Activated naive CD8-positive, alpha-beta T cell treated with anti-CD3 and anti-CD28 coated beads, Interleukin-2, amount 10 ng/mL, durations not matched to agents 7 days and 5 days (primary cell): Measurements from ENCODE around the gene HSPBP1. TPM values are rescaled to one million over a fixed set of nuclear protein-coding genes. Genes with fewer than 3 reads are reported as not detected.

Source experiments
- ATAC-seq: fragments of 150-1000 bp; cut with Tn5 transposase; one replicate; pipeline ENCODE4 v1.10.0; 2021; ENCODE audit warnings: low read depth, moderate library complexity
- POLR2A ChIA-PET: fragments of 350-600 bp; sonication (Branson Sonifier 250); formaldehyde crosslinking; loops from one replicate; lab custom pipeline; 2021; ENCODE audit warnings: antibody characterized with exemption; lab: Charles Lee
- DNase-seq: peaks from one replicate; pipeline ENCODE4 v3.0.0; 2021
- H3K27ac Mint-ChIP-seq: one replicate; pipeline ENCODE4 v1.8.0; 2022; ENCODE audit warnings: mild to moderate bottlenecking, mixed read lengths
- H3K27me3 Mint-ChIP-seq: one replicate; pipeline ENCODE4 v1.8.0; 2022; ENCODE audit warnings: mild to moderate bottlenecking, moderate library complexity, mixed read lengths
- H3K36me3 Mint-ChIP-seq: one replicate; pipeline ENCODE4 v1.8.0; 2021; ENCODE audit warnings: mild to moderate bottlenecking, mixed read lengths
- H3K4me1 Mint-ChIP-seq: one replicate; pipeline ENCODE4 v1.8.0; 2021; ENCODE audit warnings: mixed read lengths
- H3K4me3 Mint-ChIP-seq: one replicate; pipeline ENCODE4 v1.8.0; 2022; ENCODE audit warnings: mild to moderate bottlenecking, moderate library complexity, mixed read lengths
- H3K9me3 Mint-ChIP-seq: one replicate; pipeline ENCODE4 v1.8.0; 2021; ENCODE audit warnings: mixed read lengths
- microRNA-seq: library from miRNA; unstranded; fragments of <30 nt; microRNA quantifications from one replicate; pipeline ENCODE4 v1.2.0, GENCODE V29; 2022
- total RNA-seq, 2 experiments: library from RNA; stranded (reverse); gene quantifications; one replicate each; pipeline ENCODE4 v1.2.3, GENCODE V29; 2021

HSPBP1 gene
- total RNA-seq, 2 experiments from 2014 or later: 19.5 to 20.3 TPM

GRCh38 chr19:55216461-55217198 is 63.3 kb downstream of the HSPBP1 start:
- Mint-ChIP-seq H3K27me3 (peaks cover 10% of the 10 kb centered on the region), H3K27ac (no peak overlapping the region), H3K4me1 (peaks cover 9% of the 10 kb centered on the region), H3K9me3 (peaks cover 9% of the 10 kb centered on the region), H3K36me3 (peaks cover 19% of the 10 kb centered on the region), H3K4me3 (peak overlapping the region; percentile 56)
- POLR2A ChIA-PET: no interaction called here
- peak; percentile 54 for ATAC-seq
- DNase-seq: peak; percentile 79

GRCh38 chr19:55213547-55213946 is 66.4 kb downstream of the HSPBP1 start:
- Mint-ChIP-seq H3K4me1 (peaks cover 9% of the 10 kb centered on the region), H3K27ac (no peak overlapping the region), H3K36me3 (peaks cover 3% of the 10 kb centered on the region), H3K9me3 (peaks cover 9% of the 10 kb centered on the region), H3K27me3 (peaks cover 20% of the 10 kb centered on the region), H3K4me3 (no peak overlapping the region)
- POLR2A ChIA-PET: no interaction called here
- ATAC-seq (no peak), DNase-seq (no peak)

DNA sequence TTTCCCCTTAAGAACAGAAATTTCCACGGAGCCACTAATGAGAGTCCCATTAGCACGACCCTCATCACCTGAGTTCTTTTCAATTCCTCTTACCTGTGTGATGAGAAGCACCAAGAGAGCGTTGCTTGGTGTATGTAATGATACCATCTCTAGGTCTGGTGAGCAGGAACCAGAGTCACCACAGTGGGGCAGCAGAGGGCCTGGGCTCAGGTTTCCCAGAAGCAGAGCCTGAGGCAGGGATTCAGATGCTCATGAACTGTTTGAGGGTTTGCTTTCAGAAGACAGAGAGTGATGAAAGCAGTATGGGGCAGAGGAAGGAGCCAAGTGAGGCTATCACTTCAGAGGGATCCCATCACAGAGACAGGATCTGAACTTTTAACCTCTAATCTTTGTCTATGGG is 67.5 kb downstream of the HSPBP1 start:
- peaks cover 9% of the 10 kb centered on the region for H3K4me1 Mint-ChIP-seq
- H3K36me3 Mint-ChIP-seq: peaks cover 3% of the 10 kb centered on the region
- H3K27me3 Mint-ChIP-seq: peaks cover 20% of the 10 kb centered on the region
- DNase-seq (no peak), ATAC-seq (no peak)
- no peak overlapping the region for H3K4me3 Mint-ChIP-seq
- no peak overlapping the region for H3K27ac Mint-ChIP-seq
- peaks cover 9% of the 10 kb centered on the region for H3K9me3 Mint-ChIP-seq
- POLR2A ChIA-PET: no interaction called here

Small RNAs within 50 kb of the gene (microRNA-seq; reads per million reads assigned to microRNA genes)
- 4.2 reads per million for gene MIR6802
- gene MIR6803: 11.9 reads per million, percentile 17 among the genes with 10 or more reads in this experiment
- not detected for gene MIR6804

Other genes starting within 250 kb of the HSPBP1 start
- under 1 TPM in 1 of 2 experiments, not detected in 1; 0.25 TPM for gene GP6, start 241.8 kb downstream of the HSPBP1 start, total RNA-seq
- gene RDH13, start 217.0 kb downstream of the HSPBP1 start, total RNA-seq: 10 to 100 TPM; 25.9 to 28.6 TPM
- gene EPS8L1, start 204.2 kb downstream of the HSPBP1 start, total RNA-seq: 1 to 10 TPM; 5.1 to 7.6 TPM
- gene PPP1R12C, start 162.5 kb downstream of the HSPBP1 start, total RNA-seq: 100 to 1,000 TPM; 147 to 157 TPM
- gene TNNT1, start 130.9 kb downstream of the HSPBP1 start, total RNA-seq: not detected
- not detected for gene TNNI3, start 122.4 kb downstream of the HSPBP1 start, total RNA-seq
- under 1 TPM in 1 of 2 experiments, not detected in 1; 0.65 TPM for gene DNAAF3, start 113.5 kb downstream of the HSPBP1 start, total RNA-seq
- under 1 TPM in 1 of 2 experiments, not detected in 1; 0.39 TPM for gene SYT5, start 99.8 kb downstream of the HSPBP1 start, total RNA-seq
- not detected for gene PTPRH, start 70.6 kb downstream of the HSPBP1 start, total RNA-seq
- gene TMEM86B, start 51.3 kb downstream of the HSPBP1 start, total RNA-seq: 10 to 100 TPM; 18.8 to 19.4 TPM
- 100 to 1,000 TPM; 211 to 226 TPM for gene PPP6R1, start 21.1 kb downstream of the HSPBP1 start, total RNA-seq
- 1 to 10 TPM; 9.0 TPM for gene BRSK1, start 3.9 kb upstream of the HSPBP1 start, total RNA-seq
- 1 to 10 TPM in 1 of 2 experiments, under 1 TPM in 1; 0.51 to 1.1 TPM for gene TMEM150B, start 45.2 kb upstream of the HSPBP1 start, total RNA-seq
- 10 to 100 TPM; 26.4 to 28.5 TPM for gene KMT5C, start 59.8 kb upstream of the HSPBP1 start, total RNA-seq
- under 1 TPM in 1 of 2 experiments, not detected in 1; 0.55 TPM for gene COX6B2, start 74.6 kb upstream of the HSPBP1 start, total RNA-seq
- gene GARIN5B, start 83.2 kb upstream of the HSPBP1 start, total RNA-seq: not detected
- under 1 TPM; 0.53 to 0.60 TPM for gene IL11, start 90.4 kb upstream of the HSPBP1 start, total RNA-seq
- not detected for gene TMEM190, start 96.7 kb upstream of the HSPBP1 start, total RNA-seq
- 10 to 100 TPM; 17.0 to 19.8 TPM for gene TMEM238, start 104.2 kb upstream of the HSPBP1 start, total RNA-seq
- 1,000 to 10,000 TPM; 3,030 to 3,043 TPM for gene RPL28, start 105.8 kb upstream of the HSPBP1 start, total RNA-seq
- gene UBE2S, start 127.7 kb upstream of the HSPBP1 start, total RNA-seq: 100 to 1,000 TPM; 184 to 203 TPM
- gene SHISA7, start 163.2 kb upstream of the HSPBP1 start, total RNA-seq: not detected
- 10 to 100 TPM; 13.7 to 16.8 TPM for gene ISOC2, start 181.5 kb upstream of the HSPBP1 start, total RNA-seq
- gene C19orf85, start 184.6 kb upstream of the HSPBP1 start, total RNA-seq: not detected
- gene ZNF628, start 196.5 kb upstream of the HSPBP1 start, total RNA-seq: 10 to 100 TPM in 1 of 2 experiments, 1 to 10 TPM in 1; 9.4 to 11.5 TPM
- 10 to 100 TPM; 14.5 to 15.0 TPM for gene NAT14, start 205.1 kb upstream of the HSPBP1 start, total RNA-seq
- gene SSC5D, start 208.3 kb upstream of the HSPBP1 start, total RNA-seq: 1 to 10 TPM in 1 of 2 experiments, under 1 TPM in 1; 0.86 to 1.1 TPM